PFSK-1 (cell line): ENCODE measurements around the gene PERCC1.

Source experiments
- POLR2AphosphoS5 ChIP-seq: IDR thresholded peaks from 2 replicates; pipeline ENCODE4 v1.6.1; 2012; ENCODE audit warnings: low read depth, mild to moderate bottlenecking, control low read depth, low read length, moderate library complexity
- SIN3A ChIP-seq: IDR thresholded peaks from 2 replicates; pipeline ENCODE4 v1.6.1; 2012; ENCODE audit warnings: mild to moderate bottlenecking, low read length, moderate library complexity, borderline replicate concordance; ENCODE audit not compliant: insufficient read depth
- TAF1 ChIP-seq: IDR thresholded peaks from 2 replicates; pipeline ENCODE4 v1.6.1; 2012; ENCODE audit warnings: low read length, control low read depth, borderline replicate concordance; ENCODE audit not compliant: insufficient read depth
- TF ChIP-seq, protein P1 (sequence below), 2 experiments: IDR thresholded peaks; 2 replicates each; pipeline versions ENCODE4 v1.6.1 to v1.8.0; 2011 to 2012; ENCODE audit warnings: low read depth in 2 of 2, low read length in 2 of 2, control low read depth in 1 of 2, inconsistent platforms in 1 of 2, mild to moderate bottlenecking in 1 of 2, moderate library complexity in 1 of 2; ENCODE audit not compliant: insufficient read depth in 1 of 2

DNA sequence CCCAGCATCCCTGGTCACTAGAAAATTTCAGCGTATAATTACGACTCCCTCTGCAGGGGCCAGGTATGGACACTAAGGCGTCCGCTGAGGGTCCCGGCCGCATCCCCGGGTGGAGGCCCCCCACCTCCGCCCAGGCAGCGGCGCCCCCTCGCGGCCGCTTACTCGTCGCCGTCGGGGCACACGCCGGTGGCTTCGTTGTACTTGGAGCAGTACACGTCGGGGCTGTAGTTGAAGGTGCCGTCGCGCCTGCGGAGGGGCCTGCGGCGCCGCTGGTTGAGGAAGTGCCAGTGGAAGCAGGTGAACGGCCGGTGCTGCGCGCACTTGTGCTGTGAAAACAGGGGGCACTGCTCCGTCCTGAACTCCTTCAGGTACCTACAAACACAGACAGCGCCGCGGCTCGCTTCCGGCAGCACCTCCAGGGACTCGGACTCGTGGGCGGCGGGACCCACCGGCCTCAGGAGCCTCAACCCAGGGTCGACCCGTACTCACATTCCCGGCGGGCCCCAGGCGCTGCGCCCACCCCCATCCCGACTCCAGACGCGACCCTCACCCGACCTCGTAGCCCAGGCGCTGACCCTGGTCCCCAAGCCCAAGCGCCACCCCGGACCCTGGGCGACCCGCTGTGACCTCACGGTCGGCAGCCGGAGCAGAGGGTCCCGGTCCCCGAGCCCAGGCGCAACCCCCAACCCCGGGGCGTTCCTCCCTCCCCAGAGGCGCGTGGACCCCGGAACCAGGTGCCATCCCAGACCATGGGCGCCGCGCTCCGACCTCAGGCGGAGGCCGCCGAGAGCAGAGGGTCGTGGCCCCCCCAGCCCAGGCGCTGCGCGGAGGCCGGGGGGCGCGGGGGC is 17.0 kb upstream of the PERCC1 start:
- TF ChIP-seq, protein P1, sequence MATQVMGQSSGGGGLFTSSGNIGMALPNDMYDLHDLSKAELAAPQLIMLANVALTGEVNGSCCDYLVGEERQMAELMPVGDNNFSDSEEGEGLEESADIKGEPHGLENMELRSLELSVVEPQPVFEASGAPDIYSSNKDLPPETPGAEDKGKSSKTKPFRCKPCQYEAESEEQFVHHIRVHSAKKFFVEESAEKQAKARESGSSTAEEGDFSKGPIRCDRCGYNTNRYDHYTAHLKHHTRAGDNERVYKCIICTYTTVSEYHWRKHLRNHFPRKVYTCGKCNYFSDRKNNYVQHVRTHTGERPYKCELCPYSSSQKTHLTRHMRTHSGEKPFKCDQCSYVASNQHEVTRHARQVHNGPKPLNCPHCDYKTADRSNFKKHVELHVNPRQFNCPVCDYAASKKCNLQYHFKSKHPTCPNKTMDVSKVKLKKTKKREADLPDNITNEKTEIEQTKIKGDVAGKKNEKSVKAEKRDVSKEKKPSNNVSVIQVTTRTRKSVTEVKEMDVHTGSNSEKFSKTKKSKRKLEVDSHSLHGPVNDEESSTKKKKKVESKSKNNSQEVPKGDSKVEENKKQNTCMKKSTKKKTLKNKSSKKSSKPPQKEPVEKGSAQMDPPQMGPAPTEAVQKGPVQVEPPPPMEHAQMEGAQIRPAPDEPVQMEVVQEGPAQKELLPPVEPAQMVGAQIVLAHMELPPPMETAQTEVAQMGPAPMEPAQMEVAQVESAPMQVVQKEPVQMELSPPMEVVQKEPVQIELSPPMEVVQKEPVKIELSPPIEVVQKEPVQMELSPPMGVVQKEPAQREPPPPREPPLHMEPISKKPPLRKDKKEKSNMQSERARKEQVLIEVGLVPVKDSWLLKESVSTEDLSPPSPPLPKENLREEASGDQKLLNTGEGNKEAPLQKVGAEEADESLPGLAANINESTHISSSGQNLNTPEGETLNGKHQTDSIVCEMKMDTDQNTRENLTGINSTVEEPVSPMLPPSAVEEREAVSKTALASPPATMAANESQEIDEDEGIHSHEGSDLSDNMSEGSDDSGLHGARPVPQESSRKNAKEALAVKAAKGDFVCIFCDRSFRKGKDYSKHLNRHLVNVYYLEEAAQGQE (IDR thresholded peaks at IDR 0.05; ENCODE audit: insufficient read depth in 1 of 2, low read depth in 2 of 2, low read length in 2 of 2) = no peak
- TF ChIP-seq POLR2AphosphoS5 = no peak
- no peak for TF ChIP-seq TAF1
- no peak for TF ChIP-seq SIN3A
